ENCODE data around the gene KAT2A. TPM values are rescaled to one million over a fixed set of nuclear protein-coding genes. Genes with fewer than 3 reads are reported as not detected.
"Not testable (repeated sequence)": the region's sequence is repeated elsewhere in the genome, so short reads cannot be mapped to it uniquely, and the experiment has no call there.

KAT2A gene
- total RNA-seq, 1 donor from 2014 or later: 63.1 TPM

- Histone ChIP-seq H3K4me3 (no peak overlapping the region), H3K27me3 (no peaks in the 10 kb centered on the region), H3K36me3 (peaks cover 0 to 6% of the 10 kb centered on the region in 2 donors), H3K4me1 (peaks cover 25% of the 10 kb centered on the region), H3K9me3 (no peaks in the 10 kb centered on the region), H3K27ac (no peak overlapping the region)
- intact Hi-C loops (cut with DNase I): no loop called here
- TF ChIP-seq CTCF (IDR thresholded peaks at IDR 0.05) (no peak), POLR2AphosphoS5 (IDR thresholded peaks at IDR 0.05; ENCODE audit: insufficient read depth in 1 of 2, low read depth in 1 of 2) (no peak), POLR2A (IDR thresholded peaks at IDR 0.05) (no peak)
- DNase-seq (ENCODE audit: extremely low spot score in 2 of 2): no peak
These were observed 20.2 kb upstream of the KAT2A start for GRCh38 chr17:42141382-42141781.

GRCh38 chr17:42140690-42141089 is 19.5 kb upstream of the KAT2A start:
- H3K36me3 ChIP-seq; H3K4me3 ChIP-seq; H3K9me3 ChIP-seq; H3K27me3 ChIP-seq; H3K27ac ChIP-seq; DNase-seq (ENCODE audit: extremely low spot score in 2 of 2); intact Hi-C loops (cut with DNase I): not testable (repeated sequence)
- peaks cover 32% of the 10 kb centered on the region for H3K4me1 ChIP-seq

GRCh38 chr17:42138749-42139492 is 17.8 kb upstream of the KAT2A start:
- intact Hi-C loops (cut with DNase I): no loop called here
- H3K27ac ChIP-seq: no peak overlapping the region
- H3K4me1 ChIP-seq: peaks cover 41% of the 10 kb centered on the region
- no peak overlapping the region for H3K4me3 ChIP-seq
- H3K36me3 ChIP-seq: no peaks in the 10 kb centered on the region
- DNase-seq (ENCODE audit: extremely low spot score in 2 of 2): no peak
- H3K9me3 ChIP-seq: no peaks in the 10 kb centered on the region
- no peak for TF ChIP-seq POLR2A (IDR thresholded peaks at IDR 0.05)
- TF ChIP-seq POLR2AphosphoS5 (IDR thresholded peaks at IDR 0.05; ENCODE audit: insufficient read depth in 1 of 2, low read depth in 1 of 2): no peak
- TF ChIP-seq CTCF (IDR thresholded peaks at IDR 0.05): no peak
- no peaks in the 10 kb centered on the region for H3K27me3 ChIP-seq

GRCh38 chr17:42136654-42137051 is 15.5 kb upstream of the KAT2A start:
- Histone ChIP-seq H3K9me3 (no peaks in the 10 kb centered on the region), H3K4me3 (no peak overlapping the region), H3K4me1 (peaks cover 58% of the 10 kb centered on the region), H3K27ac (no peak overlapping the region), H3K36me3 (no peaks in the 10 kb centered on the region), H3K27me3 (no peaks in the 10 kb centered on the region)
- TF ChIP-seq CTCF (IDR thresholded peaks at IDR 0.05): no peak
- TF ChIP-seq POLR2AphosphoS5 (IDR thresholded peaks at IDR 0.05; ENCODE audit: insufficient read depth in 1 of 2, low read depth in 1 of 2): no peak
- TF ChIP-seq POLR2A (IDR thresholded peaks at IDR 0.05): no peak
- intact Hi-C loops (cut with DNase I): no loop called here
- DNase-seq (ENCODE audit: extremely low spot score in 2 of 2): no peak

- TF ChIP-seq POLR2AphosphoS5 (IDR thresholded peaks at IDR 0.05; ENCODE audit: insufficient read depth in 1 of 2, low read depth in 1 of 2): peak in 1 of 2 donors; percentile 72
- TF ChIP-seq CTCF (IDR thresholded peaks at IDR 0.05): no peak
- peaks cover 65% of the 10 kb centered on the region for H3K4me1 ChIP-seq
- no peaks in the 10 kb centered on the region for H3K9me3 ChIP-seq
- no peak for DNase-seq (ENCODE audit: extremely low spot score in 2 of 2)
- no peaks in the 10 kb centered on the region for H3K36me3 ChIP-seq
- H3K27ac ChIP-seq: peak overlapping the region; percentile 15
- no peaks in the 10 kb centered on the region for H3K27me3 ChIP-seq
- intact Hi-C loops (cut with DNase I): no loop called here
- H3K4me3 ChIP-seq: no peak overlapping the region
These were observed 14.8 kb upstream of the KAT2A start for GRCh38 chr17:42135664-42136653.
